SHP77 (cell line): ENCODE results near the gene FAM83F.

Experiments used
- DNase-seq, 2 experiments: peaks; one replicate each; lab custom pipeline; 2025; lab: John Stamatoyannopoulos, UW

FAM83F gene

DNA sequence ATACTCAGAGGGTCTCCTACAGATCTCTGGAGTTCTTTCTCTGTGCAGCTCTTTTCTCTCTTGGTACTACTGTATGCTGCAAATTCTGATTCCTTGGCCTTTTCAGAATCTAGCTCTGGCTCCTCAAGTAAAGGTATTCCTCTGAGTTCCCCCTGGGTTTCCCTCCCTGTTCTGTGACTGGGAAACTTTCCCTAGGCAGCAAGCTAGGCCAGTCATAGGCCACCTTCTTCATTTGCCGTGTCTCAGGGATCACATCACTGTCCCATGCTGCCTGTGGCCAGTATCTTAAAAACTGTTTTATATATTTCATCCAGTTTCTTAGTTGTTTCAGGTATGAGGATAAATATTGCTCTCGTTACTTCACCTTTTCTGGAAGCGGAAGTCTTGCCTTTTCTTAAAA, 71.2 kb downstream of the FAM83F start:
- no peak for DNase-seq

DNA sequence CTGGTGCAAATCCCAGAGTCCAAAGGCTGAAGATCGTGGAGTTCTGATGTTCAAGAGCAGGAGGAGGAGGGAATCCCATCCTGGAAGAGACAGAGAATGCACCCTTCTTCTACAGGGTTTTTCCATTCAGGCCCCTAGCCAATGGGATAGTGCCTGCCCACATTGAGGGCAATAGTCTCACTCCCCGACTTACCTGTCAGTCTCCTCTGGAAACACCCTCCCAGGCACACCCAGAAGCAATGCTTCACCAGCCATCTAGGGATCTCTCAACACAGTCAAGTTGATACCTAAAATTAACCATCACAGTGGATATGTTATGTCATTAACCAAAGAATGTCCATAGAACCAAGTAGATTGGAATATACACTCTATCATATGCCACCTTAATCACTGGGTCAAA, 72.9 kb downstream of the FAM83F start:
- DNase-seq: no peak

DNA sequence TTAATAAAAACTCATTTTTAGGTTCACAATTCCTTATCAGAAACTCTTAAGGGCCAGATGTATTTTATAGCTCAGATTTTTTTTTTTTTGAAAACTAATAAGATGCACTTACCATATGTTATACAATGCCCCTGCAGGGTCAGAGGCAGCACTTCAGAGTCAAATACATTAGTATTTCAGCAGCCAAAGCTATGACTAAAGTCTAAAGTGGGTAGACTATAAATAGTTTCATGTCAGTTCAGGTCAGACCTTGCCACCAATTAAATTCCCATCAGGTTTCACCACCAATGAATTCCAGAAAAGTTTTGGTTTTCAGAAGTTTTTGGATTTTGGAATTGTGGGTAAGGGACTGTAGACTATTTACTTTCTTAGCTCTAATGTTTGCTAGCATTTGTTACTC, 75.9 kb downstream of the FAM83F start:
- DNase-seq: no peak

DNA sequence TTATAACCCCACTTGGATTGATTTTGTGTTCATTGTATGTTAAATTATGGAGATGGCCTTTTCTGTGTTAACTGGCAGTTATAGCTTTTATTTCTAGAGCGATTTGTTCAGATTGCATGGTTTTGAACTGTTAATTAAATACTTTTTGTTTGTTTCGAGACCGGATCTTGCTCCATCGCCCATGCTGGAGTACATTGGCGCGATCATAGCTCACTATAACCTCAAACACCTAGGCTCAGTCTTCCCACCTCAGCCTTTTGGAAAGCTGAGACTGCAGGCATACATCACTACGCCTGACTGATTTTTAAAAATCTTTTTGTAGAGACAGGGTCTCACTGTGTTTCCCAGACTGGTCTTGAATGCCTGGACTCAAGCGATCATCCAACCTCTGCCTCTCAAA, 77.0 kb downstream of the FAM83F start:
- no peak for DNase-seq

DNA sequence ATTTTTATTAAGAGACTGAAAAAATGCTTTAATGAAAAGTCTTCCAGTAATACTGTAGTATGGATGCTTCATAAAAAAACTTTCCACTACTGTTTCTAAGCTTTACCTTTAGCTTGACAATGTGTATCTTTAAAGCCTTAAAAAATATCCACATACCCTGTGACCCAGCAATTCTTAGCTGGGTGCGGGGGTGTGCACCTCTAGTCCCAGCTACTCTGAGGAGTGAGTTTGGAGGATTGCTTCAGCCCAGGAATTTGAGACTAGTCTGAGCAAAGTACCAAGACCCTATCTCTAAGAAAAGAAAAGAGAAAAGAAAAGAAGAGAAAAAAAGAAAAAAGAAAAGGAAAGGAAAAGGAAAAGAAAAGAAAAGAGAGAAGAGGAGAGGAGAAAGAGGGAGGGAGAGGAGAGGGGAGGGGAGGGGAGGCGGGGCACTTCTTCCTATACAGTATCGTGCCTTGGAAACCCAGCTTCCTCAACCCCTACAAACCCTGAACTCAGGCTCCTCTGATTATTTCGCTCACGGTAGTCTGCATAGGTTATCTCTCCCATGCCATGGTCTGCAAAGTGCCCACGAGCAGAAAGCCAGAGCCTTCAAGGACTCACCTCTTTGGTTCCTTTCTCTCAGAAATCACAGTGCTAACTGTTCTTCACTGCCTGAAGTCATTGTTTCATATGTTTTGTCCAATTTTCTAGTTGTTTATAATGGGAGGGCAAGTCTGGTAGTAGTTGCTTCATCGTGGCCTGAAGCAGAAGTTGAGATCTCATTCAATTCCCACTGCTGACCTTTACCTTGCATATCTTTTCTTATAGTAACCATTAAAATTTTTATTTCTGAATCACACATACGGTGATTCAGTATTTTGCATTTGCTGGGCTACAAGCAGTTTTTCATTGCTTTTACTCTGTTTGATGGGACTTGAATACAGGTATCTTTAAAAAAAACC, 82.2 kb downstream of the FAM83F start:
- DNase-seq: no peak

DNA sequence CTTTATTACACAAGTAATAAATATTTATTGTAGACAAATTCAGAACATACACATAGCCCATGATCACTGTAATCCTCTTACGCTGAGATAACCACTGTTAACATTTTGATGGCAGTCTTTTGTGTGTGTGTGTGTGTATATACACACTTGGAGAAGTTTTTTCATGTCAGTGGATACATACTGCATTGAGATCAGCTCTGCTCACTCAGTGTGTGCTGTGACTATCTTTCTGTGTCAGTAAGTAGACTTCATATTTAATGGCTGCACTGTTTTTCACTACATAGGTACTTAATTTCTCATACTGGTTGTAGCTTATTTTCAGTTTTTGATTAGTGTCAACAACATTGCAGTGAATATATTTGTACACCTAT, 82.9 kb downstream of the FAM83F start:
- DNase-seq: no peak

DNA sequence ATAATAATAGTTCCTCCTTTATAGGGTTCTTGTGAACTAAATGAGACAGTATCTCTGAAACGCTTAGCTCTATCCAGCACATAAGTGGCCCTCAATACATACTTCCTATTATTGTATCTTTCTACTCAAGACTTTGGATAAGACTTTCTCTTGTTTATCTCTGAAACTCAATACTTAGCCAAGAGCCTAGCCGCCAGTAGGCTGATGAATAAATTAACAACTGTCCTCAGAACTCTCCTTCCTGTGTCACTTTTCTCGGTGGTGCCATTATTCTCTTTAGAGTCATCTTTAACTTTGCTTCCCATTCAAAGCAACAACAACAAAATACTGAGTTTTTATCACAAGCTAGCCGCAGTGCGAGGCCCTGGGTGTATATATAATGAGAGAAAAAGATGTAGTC, 86.9 kb downstream of the FAM83F start:
- DNase-seq: no peak

DNA sequence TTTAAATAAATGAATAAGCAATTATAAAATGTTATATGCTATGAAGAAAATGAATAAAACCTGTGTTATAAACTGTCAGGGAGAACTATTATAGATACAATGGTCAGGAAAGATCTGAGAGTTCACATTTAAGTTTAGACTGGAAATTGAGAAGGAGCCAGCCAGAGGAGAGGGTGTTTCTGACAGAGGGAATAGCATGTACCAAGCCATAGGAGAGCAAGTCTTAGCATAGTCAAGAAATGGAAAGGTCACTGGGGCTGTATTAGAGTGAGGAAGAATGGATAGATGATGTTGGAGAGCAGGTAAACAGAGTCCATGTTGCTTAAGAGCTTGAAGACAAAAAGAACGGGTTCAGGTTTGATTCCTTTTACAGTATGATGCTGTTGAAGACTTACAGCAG, 87.4 kb downstream of the FAM83F start:
- no peak for DNase-seq

DNA sequence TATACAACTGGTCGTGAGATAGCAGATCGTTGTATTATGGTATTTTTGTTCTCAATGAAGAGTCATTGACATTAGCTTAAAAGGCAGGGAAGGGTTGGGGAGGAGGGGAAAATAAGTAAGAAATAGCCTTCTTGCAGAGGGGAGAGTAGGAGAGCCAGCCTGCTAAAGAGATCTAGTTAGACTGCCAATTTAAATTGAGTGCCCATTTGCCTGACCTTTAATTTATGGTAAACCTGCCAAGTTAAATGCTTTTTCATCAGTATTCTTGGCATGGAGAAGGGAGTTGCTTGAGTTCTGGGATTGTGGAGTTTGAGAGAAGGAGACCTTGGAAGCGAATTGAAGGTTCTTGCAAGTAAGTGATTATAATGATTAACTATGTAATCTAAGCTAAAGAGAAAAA, 89.0 kb downstream of the FAM83F start:
- DNase-seq: no peak

DNA sequence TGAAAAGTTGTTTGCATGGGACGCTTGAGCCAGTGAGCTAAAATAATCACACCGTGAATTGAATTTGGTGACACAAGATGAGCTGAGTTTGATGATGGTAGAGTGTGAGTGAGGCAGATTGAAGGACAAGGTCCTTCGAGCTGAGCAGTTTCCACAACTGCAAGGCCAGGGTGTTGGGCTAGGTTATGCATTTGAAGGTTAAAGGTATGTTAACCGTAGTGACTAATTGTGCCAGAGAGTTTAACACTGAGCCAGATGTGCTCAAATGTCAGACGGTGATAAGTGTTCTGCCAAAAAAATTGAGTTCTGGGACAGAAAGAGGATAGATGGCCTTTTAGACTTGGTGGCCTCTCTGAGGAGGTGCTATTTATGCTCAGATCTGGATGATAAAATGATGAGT, 89.5 kb downstream of the FAM83F start:
- no peak for DNase-seq

DNA sequence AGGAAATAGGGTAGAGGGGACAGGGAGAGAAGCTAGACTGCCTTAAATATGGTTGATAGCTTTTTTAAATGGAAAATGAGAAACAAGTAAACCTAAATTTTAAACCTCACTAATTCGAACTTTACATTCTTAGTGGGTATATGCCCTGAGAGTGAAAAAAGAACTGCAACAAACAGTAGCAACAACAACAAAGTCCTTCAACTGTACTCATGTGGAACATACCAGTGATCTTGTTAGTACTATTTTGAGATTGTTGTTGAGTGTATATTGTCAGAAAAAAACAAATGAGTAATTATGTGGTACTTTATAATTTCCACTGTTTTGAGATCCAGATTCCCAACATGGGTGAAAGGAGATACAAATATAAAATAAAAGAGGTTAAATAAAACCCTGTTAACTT, 94.1 kb downstream of the FAM83F start:
- no peak for DNase-seq
